K562 (cell line): ENCODE results near the gene PUS7. TPM values are rescaled to one million over a fixed set of nuclear protein-coding genes. Genes with fewer than 3 reads are reported as not detected.

Experiments used
- ATAC-seq: fragments of 200-7000 bp; cut with Tn5 transposase; 3 replicates; pipeline ENCODE4 v1.9.1; 2020; ENCODE audit warnings: moderate library complexity
- BruUV-seq: library from RNA; stranded (reverse); fragments of 400-500 nt; replicated peaks from 2 replicates; lab custom pipeline; 2021; lab: Mats Ljungman, UMichigan
- CTCF ChIA-PET: fragments of 300-600 bp; formaldehyde crosslinking; extraction: SDS; loops from one replicate; lab custom pipeline; 2021; ENCODE audit warnings: low intra/inter-chr PET ratio; lab: Yijun Ruan, JAX
- POLR2A ChIA-PET: fragments of 300-600, 350-650 bp; sonication (Branson Sonifier 250); formaldehyde crosslinking; extraction: SDS; loops from one replicate; lab custom pipeline; 2021; ENCODE audit warnings: antibody characterized with exemption, inconsistent platforms; lab: Yijun Ruan, JAX
- DNase-seq, 4 experiments: peaks; one replicate each; pipeline versions ENCODE4 v3.0.0 to v3.0.0-alpha.2; 2011 to 2018; ENCODE audit warnings: low spot score in 3 of 4, mixed read lengths in 3 of 4; ENCODE audit errors: extremely low read depth in 1 of 4
- FAIRE-seq: peaks from 2 replicates; lab custom pipeline; 2011; peaks lifted over from hg19 to GRCh38; lab: Jason Lieb, UNC
- H2AFZ ChIP-seq: 2 replicates; pipeline ENCODE4 v1.6.0; 2011; ENCODE audit warnings: low read depth, low read length, control low read depth, inconsistent platforms
- H3K27ac ChIP-seq: fragments of 200-600 bp; 3 replicates; pipeline ENCODE4 v1.8.0; 2011; ENCODE audit warnings: low read depth, mild to moderate bottlenecking, control low read depth, inconsistent platforms, low read length, moderate library complexity, mixed read lengths; ENCODE audit errors: extremely low read depth
- H3K27me3 ChIP-seq, 2 experiments: fragments of 300-600 bp in 1 of 2; 2 replicates in 1 of 2; 3 replicates in 1 of 2; pipeline versions ENCODE4 v1.6.0 to v1.8.0; 2011; ENCODE audit warnings: inconsistent platforms in 2 of 2, low read length in 2 of 2, mild to moderate bottlenecking in 1 of 2, mixed read lengths in 1 of 2, moderate library complexity in 1 of 2; ENCODE audit not compliant: control insufficient read depth in 2 of 2, insufficient read depth in 2 of 2
- H3K36me3 ChIP-seq: fragments of 300-600 bp; 3 replicates; pipeline ENCODE4 v1.8.0; 2011; ENCODE audit warnings: mild to moderate bottlenecking, low read length, inconsistent platforms; ENCODE audit not compliant: control insufficient read depth, insufficient read depth
- H3K4me1 ChIP-seq, 2 experiments: fragments of 200-600 bp in 1 of 2; replicated peaks in 1 of 2; 2 replicates in 1 of 2; 3 replicates in 1 of 2; pipeline versions ENCODE4 v1.5.1 to v1.8.0; 2011; ENCODE audit warnings: inconsistent platforms in 2 of 2, low read length in 2 of 2, mild to moderate bottlenecking in 1 of 2, mixed read lengths in 1 of 2, moderate library complexity in 1 of 2; ENCODE audit not compliant: control insufficient read depth in 2 of 2, insufficient read depth in 2 of 2
- H3K4me2 ChIP-seq: 2 replicates; pipeline ENCODE4 v1.6.1; 2011; ENCODE audit warnings: low read length, control low read depth, inconsistent platforms, mixed read lengths; ENCODE audit not compliant: insufficient read depth
- H3K4me3 ChIP-seq: fragments of 200-600 bp; sonication (generic), shearing (Covaris generic); 2 replicates; pipeline ENCODE4 v1.5.1; 2016; ENCODE audit warnings: control low read depth, inconsistent platforms
- H3K79me2 ChIP-seq: fragments of 200-600 bp; 3 replicates; pipeline ENCODE4 v1.8.0; 2011; ENCODE audit warnings: low read length, inconsistent platforms; ENCODE audit not compliant: control insufficient read depth, insufficient read depth
- H3K9ac ChIP-seq, 2 experiments: 2 replicates each; pipeline versions ENCODE4 v1.6.0 to v1.6.1; 2011; ENCODE audit warnings: low read depth in 2 of 2, low read length in 2 of 2, control low read depth in 1 of 2, inconsistent platforms in 1 of 2, mild to moderate bottlenecking in 1 of 2, mixed read lengths in 1 of 2; ENCODE audit not compliant: insufficient read depth in 1 of 2
- H3K9me1 ChIP-seq: one replicate; pipeline ENCODE4 v1.6.0; 2011; ENCODE audit warnings: inconsistent platforms, mild to moderate bottlenecking, low read length, moderate library complexity; ENCODE audit not compliant: control insufficient read depth, insufficient read depth
- H3K9me3 ChIP-seq: replicated peaks from 2 replicates; pipeline ENCODE4 v1.5.1; 2011; ENCODE audit warnings: low read depth, low read length, inconsistent platforms; ENCODE audit not compliant: control insufficient read depth, insufficient read depth
- H4K20me1 ChIP-seq: replicated peaks from 2 replicates; pipeline ENCODE4 v1.6.1; 2011; ENCODE audit warnings: low read length, inconsistent platforms, mixed read lengths; ENCODE audit not compliant: control insufficient read depth, insufficient read depth
- ATF1 ChIP-seq, 2 experiments: fragments of 450-650 bp in 1 of 2; IDR thresholded peaks; 2 replicates each; pipeline ENCODE4 v1.6.1; 2016; ENCODE audit warnings: missing compliant biosample characterization in 1 of 2, missing genetic modification characterization in 1 of 2
- C11orf30 ChIP-seq: fragments of 450-650 bp; IDR thresholded peaks from 2 replicates; pipeline ENCODE4 v1.6.1; 2016; ENCODE audit warnings: low read depth, mild to moderate bottlenecking
- CUX1 ChIP-seq: fragments of 200-800 bp; sonication (Bioruptor generic); IDR thresholded peaks from 2 replicates; pipeline ENCODE4 v1.6.1; 2016; ENCODE audit warnings: missing genetic modification characterization, missing compliant biosample characterization
- FOXM1 ChIP-seq, 2 experiments: fragments of 450-650 bp in 1 of 2; sonication (generic) in 1 of 2; formaldehyde crosslinking in 1 of 2; IDR thresholded peaks; 2 replicates each; pipeline versions ENCODE4 v1.6.1 to v1.9.0; 2017 to 2022; ENCODE audit warnings: low read depth in 2 of 2, mild to moderate bottlenecking in 2 of 2, missing genetic modification reagents in 1 of 2, moderate library complexity in 1 of 2
- ILK ChIP-seq: fragments of 450-650 bp; IDR thresholded peaks from 2 replicates; pipeline ENCODE4 v1.6.1; 2016; ENCODE audit warnings: missing genetic modification characterization, low read depth, mild to moderate bottlenecking, missing compliant biosample characterization, moderate library complexity, borderline replicate concordance
- MAFG ChIP-seq: fragments of 450-650 bp; conservative IDR thresholded peaks from 2 replicates; pipeline ENCODE4 v1.6.1; 2016; ENCODE audit warnings: missing genetic modification characterization, missing compliant biosample characterization
- MAFK ChIP-seq: IDR thresholded peaks from 2 replicates; pipeline ENCODE4 v1.6.1; 2011; ENCODE audit warnings: low read length, improper control_type of control experiment
- NR1H2 ChIP-seq: sonication (generic); formaldehyde crosslinking; IDR thresholded peaks from 2 replicates; pipeline ENCODE4 v1.4.0; 2020; ENCODE audit warnings: mild to moderate bottlenecking, missing genetic modification reagents
- RCOR1 ChIP-seq, 2 experiments: IDR thresholded peaks; 2 replicates each; pipeline ENCODE4 v1.6.1; 2012; ENCODE audit warnings: low read depth in 2 of 2, low read length in 2 of 2, borderline replicate concordance in 1 of 2, improper control_type of control experiment in 1 of 2
- SMAD1 ChIP-seq: fragments of 150-350 bp; IDR thresholded peaks from 2 replicates; pipeline ENCODE4 v1.6.1; 2014; ENCODE audit warnings: low read length, low read depth; ENCODE audit not compliant: partially characterized antibody
- TFAP4 ChIP-seq: sonication (generic); formaldehyde crosslinking; IDR thresholded peaks from 2 replicates; pipeline ENCODE4 v1.8.0; 2022; ENCODE audit warnings: missing genetic modification reagents, mild to moderate bottlenecking, moderate library complexity, borderline replicate concordance
- ZNF316 ChIP-seq: fragments of 450-650 bp; IDR thresholded peaks from 2 replicates; pipeline ENCODE4 v1.6.1; 2016
- ZNF586 ChIP-seq: fragments of 450-650 bp; formaldehyde crosslinking; conservative IDR thresholded peaks from 2 replicates; pipeline ENCODE4 v1.4.0; 2020; ENCODE audit warnings: mild to moderate bottlenecking, moderate library complexity
- WGBS: fragments of 100-300 bp; shearing (Covaris generic); methylation state at CpG from one replicate; pipeline ENCODE4 v1.1.6; 2016; ENCODE audit warnings: low coverage, mixed read lengths; ENCODE audit not compliant: insufficient coverage; ENCODE audit errors: missing lambda C conversion rate; 5-methylcytosine and 5-hydroxymethylcytosine counted together
- in situ Hi-C: fragments of 300-500 bp; cut with MboI; formaldehyde crosslinking; loops from 4 replicates; pipeline ENCODE4 v1.15.0; 2018; ENCODE audit warnings: inconsistent platforms, mixed read lengths
- intact Hi-C: fragments of 100-400 bp; cut with micrococcal nuclease; formaldehyde crosslinking; loops from 2 replicates; pipeline ENCODE4 v1.14.2; 2022
- polyA plus RNA-seq, 8 experiments: library from polyadenylated mRNA; depleted of rRNA in 4 of 8; stranded (reverse) in 5 of 8; unstranded in 3 of 8; fragments of >200 nt; fragmentation: Nextera tagmentation in 2 of 8; fragmentation: Illumina TruSeq in 1 of 8; extraction: Ambion mirVana in 2 of 8; extraction: Trizol in 1 of 8; gene quantifications; 2 replicates each; pipeline versions ENCODE4 v1.2.1 to v1.2.3, GENCODE V29; 2011 to 2014; ENCODE audit warnings: inconsistent platforms in 1 of 8, missing spikeins in 1 of 8
- total RNA-seq, 7 experiments: library from RNA; depleted of rRNA in 6 of 7; stranded (reverse); fragments of >200 nt in 6 of 7; fragmentation: Illumina TruSeq in 2 of 7; extraction: Trizol in 2 of 7; gene quantifications; 2 replicates each; pipeline versions ENCODE4 v1.2.1 to v1.2.3, GENCODE V29; 2011 to 2021; ENCODE audit warnings: low replicate concordance in 1 of 7
- TF ChIP-seq, protein P1 (sequence below), 2 experiments: fragments of 450-650 bp in 1 of 2; sonication (generic) in 1 of 2; formaldehyde crosslinking in 1 of 2; IDR thresholded peaks in 1 of 2; conservative IDR thresholded peaks in 1 of 2; 2 replicates each; pipeline versions ENCODE4 v1.6.1 to v1.8.1; 2016 to 2023; ENCODE audit warnings: mild to moderate bottlenecking in 2 of 2, moderate library complexity in 2 of 2, inconsistent platforms in 1 of 2, missing genetic modification reagents in 1 of 2
- TF ChIP-seq, protein P2 (sequence below): fragments of 250-450 bp; sonication (Bioruptor Pico); IDR thresholded peaks from 2 replicates; pipeline ENCODE4 v1.9.0; 2021; ENCODE audit warnings: mild to moderate bottlenecking

The PUS7 gene
- total and polyA plus RNA-seq, 9 of the 15 experiments (the other 6 are each of a cell fraction or from before 2014, with no cell fraction given): 15.1 to 95.6 (median 63.2) TPM

- CTCF ChIA-PET: no interaction called here
- peaks cover 70% of the 10 kb centered on the region for H3K36me3 ChIP-seq
- BruUV-seq: no TSS peak
- no peak overlapping the region for H3K4me2 ChIP-seq
- in situ Hi-C loops: no loop called here
- H3K27ac ChIP-seq: no peak overlapping the region
- no peaks in the 10 kb centered on the region for H3K79me2 ChIP-seq
- ATAC-seq (peak; percentile 41; the same call in 1 of the 3 replicates), FAIRE-seq (no peak), DNase-seq (no peak)
- H3K4me3 ChIP-seq: no peak overlapping the region
- H2AFZ ChIP-seq: no peak overlapping the region
- no peaks in the 10 kb centered on the region for H3K27me3 ChIP-seq
- no peaks in the 10 kb centered on the region for H4K20me1 ChIP-seq
- 92% methylated on average over 4 of the region's 4 CpGs for WGBS
- POLR2A ChIA-PET: interaction anchor here (0.5 kb wide), 1 partner anchor 199 kb away, joined by 4 read pairs; no protein-coding TSS in a partner anchor
- intact Hi-C loops: no loop called here
- no peaks in the 10 kb centered on the region for H3K9me3 ChIP-seq
- no peak overlapping the region for H3K9ac ChIP-seq
- no peaks in the 10 kb centered on the region for H3K9me1 ChIP-seq
- no peaks in the 10 kb centered on the region for H3K4me1 ChIP-seq
- TF ChIP-seq C11orf30 (peak; percentile 85), NR1H2 (CRISPR knock-in tag) (no peak), ILK (tag) (no peak), TFAP4 (CRISPR knock-in tag) (0 out of 2 replicates have a peak, but pooled peaks have one; percentile 46), ZNF586 (CRISPR knock-in tag) (no peak), CUX1 (CRISPR knock-in tag) (no peak), SMAD1 (no peak), ZNF316 (peak; percentile 91), FOXM1 (IDR thresholded peaks at IDR 0.05; ENCODE audit: low read depth) (no peak), FOXM1 (CRISPR knock-in tag; IDR thresholded peaks at IDR 0.05; ENCODE audit: low read depth) (no peak), ATF1 (CRISPR knock-in tag; IDR thresholded peaks at IDR 0.05) (no peak), ATF1 (tag; IDR thresholded peaks at IDR 0.05) (no peak), MAFG (tag) (peak; percentile 81), MAFK (peak; percentile 11; the same call in 1 of the 2 replicates), RCOR1 (IDR thresholded peaks at IDR 0.05; ENCODE audit: borderline replicate concordance in 1 of 2, low read depth in 2 of 2, low read length in 2 of 2) (no peak)
- TF ChIP-seq, protein P1, sequence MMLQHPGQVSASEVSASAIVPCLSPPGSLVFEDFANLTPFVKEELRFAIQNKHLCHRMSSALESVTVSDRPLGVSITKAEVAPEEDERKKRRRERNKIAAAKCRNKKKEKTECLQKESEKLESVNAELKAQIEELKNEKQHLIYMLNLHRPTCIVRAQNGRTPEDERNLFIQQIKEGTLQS (IDR thresholded peaks at IDR 0.05): no peak
- TF ChIP-seq, protein P1 (CRISPR knock-in tag; conservative IDR thresholded peaks at IDR 0.05): no peak
- TF ChIP-seq, protein P2, sequence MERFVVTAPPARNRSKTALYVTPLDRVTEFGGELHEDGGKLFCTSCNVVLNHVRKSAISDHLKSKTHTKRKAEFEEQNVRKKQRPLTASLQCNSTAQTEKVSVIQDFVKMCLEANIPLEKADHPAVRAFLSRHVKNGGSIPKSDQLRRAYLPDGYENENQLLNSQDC (CRISPR knock-in tag): no peak
Measured at GRCh38 chr7:105473163-105473562, 48.9 kb downstream of the PUS7 start.
